NT2/D1 (cell line): ENCODE data around the gene NFIX.

Experiments
- SUZ12 ChIP-seq: IDR thresholded peaks from 2 replicates; pipeline ENCODE4 v1.6.1; 2011; ENCODE audit not compliant: insufficient read length, insufficient read depth; ENCODE audit errors: extremely low read depth
- YY1 ChIP-seq: IDR thresholded peaks from 2 replicates; pipeline ENCODE4 v1.6.1; 2011; ENCODE audit not compliant: insufficient read length, insufficient read depth
- ZNF274 ChIP-seq: IDR thresholded peaks from 2 replicates; pipeline ENCODE4 v1.6.1; 2011; ENCODE audit warnings: mild to moderate bottlenecking, low read depth, low read length

GRCh38 chr19:13098277-13099072 is 103.2 kb downstream of the NFIX start:
- TF ChIP-seq SUZ12 (no peak), YY1 (no peak), ZNF274 (no peak)
